Central memory CD8-positive, alpha-beta T cell (primary cell): ENCODE measurements around the gene PSD4.

Source experiments
- ATAC-seq: fragments of 150-1000 bp; cut with Tn5 transposase; replicated peaks from 2 replicates; pipeline ENCODE4 v1.10.0; 2022; ENCODE audit warnings: mild to moderate bottlenecking, moderate FRiP score, moderate number of reproducible peaks; ENCODE audit not compliant: poor library complexity, severe bottlenecking; ENCODE audit errors: extremely low read depth
- DNase-seq, 2 donors: peaks; one replicate each; pipeline ENCODE4 v3.0.0; 2021; ENCODE audit warnings: low spot score in 2 of 2
- H3K27ac Mint-ChIP-seq: one replicate; pipeline ENCODE4 v1.8.0; 2022; ENCODE audit warnings: low read depth, mild to moderate bottlenecking, moderate library complexity, mixed read lengths
- H3K27me3 Mint-ChIP-seq: one replicate; pipeline ENCODE4 v1.8.0; 2022; ENCODE audit warnings: mixed read lengths
- H3K36me3 Mint-ChIP-seq: one replicate; pipeline ENCODE4 v1.8.0; 2022; ENCODE audit warnings: mild to moderate bottlenecking, moderate library complexity, mixed read lengths; ENCODE audit not compliant: insufficient read depth
- H3K4me1 Mint-ChIP-seq: one replicate; pipeline ENCODE4 v1.8.0; 2022; ENCODE audit warnings: mixed read lengths
- H3K4me3 Mint-ChIP-seq: one replicate; pipeline ENCODE4 v1.8.0; 2022; ENCODE audit warnings: mild to moderate bottlenecking, moderate library complexity, mixed read lengths
- H3K9me3 Mint-ChIP-seq: one replicate; pipeline ENCODE4 v1.8.0; 2022; ENCODE audit warnings: mixed read lengths

The PSD4 gene

GRCh38 chr2:113214141-113214540, 40.4 kb downstream of the PSD4 start:
- ATAC-seq (no peak), DNase-seq (no peak)
- no peaks in the 10 kb centered on the region for H3K36me3 Mint-ChIP-seq
- no peak overlapping the region for H3K27ac Mint-ChIP-seq
- no peaks in the 10 kb centered on the region for H3K9me3 Mint-ChIP-seq
- no peaks in the 10 kb centered on the region for H3K27me3 Mint-ChIP-seq
- H3K4me1 Mint-ChIP-seq: peaks cover 13% of the 10 kb centered on the region
- no peak overlapping the region for H3K4me3 Mint-ChIP-seq

- DNase-seq: no peak
- no peak for ATAC-seq
- H3K4me3 Mint-ChIP-seq: no peak overlapping the region
- H3K4me1 Mint-ChIP-seq: peaks cover 13% of the 10 kb centered on the region
- no peaks in the 10 kb centered on the region for H3K36me3 Mint-ChIP-seq
- no peaks in the 10 kb centered on the region for H3K9me3 Mint-ChIP-seq
- H3K27ac Mint-ChIP-seq: no peak overlapping the region
- H3K27me3 Mint-ChIP-seq: no peaks in the 10 kb centered on the region
Measured at GRCh38 chr2:113215056-113215455, 41.3 kb downstream of the PSD4 start.

GRCh38 chr2:113216321-113216720, 42.5 kb downstream of the PSD4 start:
- Mint-ChIP-seq H3K9me3 (no peaks in the 10 kb centered on the region), H3K27ac (no peak overlapping the region), H3K4me3 (no peak overlapping the region), H3K27me3 (no peaks in the 10 kb centered on the region), H3K4me1 (peaks cover 13% of the 10 kb centered on the region), H3K36me3 (no peaks in the 10 kb centered on the region)
- no peak for DNase-seq
- ATAC-seq: no peak

GRCh38 chr2:113216891-113217454, 43.2 kb downstream of the PSD4 start:
- Mint-ChIP-seq H3K36me3 (no peaks in the 10 kb centered on the region), H3K4me1 (peaks cover 13% of the 10 kb centered on the region), H3K9me3 (no peaks in the 10 kb centered on the region), H3K4me3 (no peak overlapping the region), H3K27ac (peak overlapping the region; percentile 52), H3K27me3 (no peaks in the 10 kb centered on the region)
- DNase-seq (no peak), ATAC-seq (no peak)

GRCh38 chr2:113217455-113218282, 43.9 kb downstream of the PSD4 start:
- H3K27ac Mint-ChIP-seq: peak overlapping the region; percentile 52
- H3K27me3 Mint-ChIP-seq: no peaks in the 10 kb centered on the region
- H3K4me3 Mint-ChIP-seq: no peak overlapping the region
- H3K9me3 Mint-ChIP-seq: no peaks in the 10 kb centered on the region
- no peaks in the 10 kb centered on the region for H3K36me3 Mint-ChIP-seq
- peak; percentile 32 for ATAC-seq
- peaks cover 13% of the 10 kb centered on the region for H3K4me1 Mint-ChIP-seq
- DNase-seq: no peak

- H3K27ac Mint-ChIP-seq: no peak overlapping the region
- H3K4me1 Mint-ChIP-seq: peaks cover 13% of the 10 kb centered on the region
- no peak for ATAC-seq
- no peak for DNase-seq
- no peaks in the 10 kb centered on the region for H3K36me3 Mint-ChIP-seq
- H3K4me3 Mint-ChIP-seq: no peak overlapping the region
- no peaks in the 10 kb centered on the region for H3K9me3 Mint-ChIP-seq
- no peaks in the 10 kb centered on the region for H3K27me3 Mint-ChIP-seq
Measured at GRCh38 chr2:113218283-113219091, 44.7 kb downstream of the PSD4 start.

GRCh38 chr2:113219092-113219441, 45.3 kb downstream of the PSD4 start:
- Mint-ChIP-seq H3K4me3 (no peak overlapping the region), H3K36me3 (no peaks in the 10 kb centered on the region), H3K4me1 (peaks cover 13% of the 10 kb centered on the region), H3K27me3 (no peaks in the 10 kb centered on the region), H3K27ac (no peak overlapping the region), H3K9me3 (no peaks in the 10 kb centered on the region)
- ATAC-seq (no peak), DNase-seq (no peak)

- Mint-ChIP-seq H3K4me3 (no peak overlapping the region), H3K4me1 (peaks cover 13% of the 10 kb centered on the region), H3K9me3 (no peaks in the 10 kb centered on the region), H3K27me3 (no peaks in the 10 kb centered on the region), H3K36me3 (no peaks in the 10 kb centered on the region), H3K27ac (no peak overlapping the region)
- no peak for ATAC-seq
- DNase-seq: no peak
Measured at GRCh38 chr2:113219525-113219888, 45.7 kb downstream of the PSD4 start.

GRCh38 chr2:113219889-113220641, 46.3 kb downstream of the PSD4 start:
- no peaks in the 10 kb centered on the region for H3K9me3 Mint-ChIP-seq
- no peaks in the 10 kb centered on the region for H3K27me3 Mint-ChIP-seq
- DNase-seq: no peak
- H3K36me3 Mint-ChIP-seq: no peaks in the 10 kb centered on the region
- no peak overlapping the region for H3K4me3 Mint-ChIP-seq
- H3K27ac Mint-ChIP-seq: no peak overlapping the region
- no peak for ATAC-seq
- peaks cover 13% of the 10 kb centered on the region for H3K4me1 Mint-ChIP-seq

GRCh38 chr2:113220970-113221708, 47.4 kb downstream of the PSD4 start:
- Mint-ChIP-seq H3K27me3 (no peaks in the 10 kb centered on the region), H3K4me1 (peaks cover 13% of the 10 kb centered on the region), H3K4me3 (no peak overlapping the region), H3K27ac (no peak overlapping the region), H3K9me3 (no peaks in the 10 kb centered on the region), H3K36me3 (no peaks in the 10 kb centered on the region)
- ATAC-seq (no peak), DNase-seq (no peak)

- ATAC-seq (no peak), DNase-seq (no peak)
- Mint-ChIP-seq H3K27ac (no peak overlapping the region), H3K4me1 (peaks cover 13% of the 10 kb centered on the region), H3K36me3 (peaks cover 2% of the 10 kb centered on the region), H3K27me3 (no peaks in the 10 kb centered on the region), H3K9me3 (no peaks in the 10 kb centered on the region), H3K4me3 (no peak overlapping the region)
Measured at GRCh38 chr2:113221846-113222245, 48.1 kb downstream of the PSD4 start.

- H3K4me3 Mint-ChIP-seq: no peak overlapping the region
- DNase-seq (no peak), ATAC-seq (no peak)
- H3K4me1 Mint-ChIP-seq: no peaks in the 10 kb centered on the region
- H3K9me3 Mint-ChIP-seq: no peaks in the 10 kb centered on the region
- H3K36me3 Mint-ChIP-seq: peaks cover 2% of the 10 kb centered on the region
- no peak overlapping the region for H3K27ac Mint-ChIP-seq
- no peaks in the 10 kb centered on the region for H3K27me3 Mint-ChIP-seq
Measured at GRCh38 chr2:113223813-113224212, 50.0 kb downstream of the PSD4 start.
